ENCODE data around the gene FADS3. TPM values are rescaled to one million over a fixed set of nuclear protein-coding genes. Genes with fewer than 3 reads are reported as not detected.

The FADS3 gene
- total RNA-seq, 1 experiment from 2014 or later, result 22.6 TPM

- DNase-seq (ENCODE audit: low read depth, low spot score), result no peak
- H3K36me3 ChIP-seq (ENCODE audit: control insufficient read depth, insufficient read depth, low read length), result no peaks in the 10 kb centered on the region
- H3K9me3 ChIP-seq (ENCODE audit: control insufficient read depth, insufficient read depth, low read depth, low read length), result no peaks in the 10 kb centered on the region
- intact Hi-C loops (cut with micrococcal nuclease; ENCODE audit: unreplicated experiment), result no loop called here
- CTCF ChIA-PET, result no interaction called here
- BruUV-seq (replicated peaks), result no TSS peak
- peak overlapping the region; percentile 81 to 82 for H3K4me3 ChIP-seq (ENCODE audit: low read depth in 2 of 2, low read length in 2 of 2)
- TF ChIP-seq REST (IDR thresholded peaks at IDR 0.05; ENCODE audit: insufficient read depth in 1 of 2, low read depth in 2 of 2, low read length in 1 of 2) (no peak), SIN3A (IDR thresholded peaks at IDR 0.05; ENCODE audit: borderline replicate concordance, insufficient read depth, low read depth, low read length) (no peak), CTCF (IDR thresholded peaks at IDR 0.05) (no peak), POLR2AphosphoS5 (IDR thresholded peaks at IDR 0.05; ENCODE audit: low read depth, low read length) (no peak), TCF7L2 (IDR thresholded peaks at IDR 0.05; ENCODE audit: low read depth, low read length) (no peak)
- H3K4me1 ChIP-seq (ENCODE audit: control insufficient read depth, insufficient read depth, low read length), result peaks cover 52% of the 10 kb centered on the region
- POLR2A ChIA-PET, result interaction anchor here (0.8 kb wide), 1 partner anchor 14 kb away, joined by 3 read pairs; no protein-coding TSS in a partner anchor
- no peak for ATAC-seq
- no peaks in the 10 kb centered on the region for H3K27me3 ChIP-seq (ENCODE audit: control insufficient read depth, insufficient read depth, low read length)
- in situ Hi-C loops (cut with HindIII; ENCODE audit: low pct_unique_long_range_greater_than_20kb, low sequenced_read_pairs), result no loop called here
- peak overlapping the region; percentile 92 for H3K27ac ChIP-seq (ENCODE audit: low read length)
These were observed 61.5 kb downstream of the FADS3 start for GRCh38 chr11:61829806-61830205.

GRCh38 chr11:61828629-61829407 lies 62.5 kb downstream of the FADS3 start:
- BruUV-seq (replicated peaks), result no TSS peak
- in situ Hi-C loops (cut with HindIII; ENCODE audit: low pct_unique_long_range_greater_than_20kb, low sequenced_read_pairs), result no loop called here
- Histone ChIP-seq H3K4me3 (ENCODE audit: low read depth in 2 of 2, low read length in 2 of 2) (peak overlapping the region; percentile 81 to 82), H3K27ac (ENCODE audit: low read length) (peak overlapping the region; percentile 92), H3K9me3 (ENCODE audit: control insufficient read depth, insufficient read depth, low read depth, low read length) (no peaks in the 10 kb centered on the region), H3K27me3 (ENCODE audit: control insufficient read depth, insufficient read depth, low read length) (no peaks in the 10 kb centered on the region), H3K4me1 (ENCODE audit: control insufficient read depth, insufficient read depth, low read length) (peaks cover 43% of the 10 kb centered on the region), H3K36me3 (ENCODE audit: control insufficient read depth, insufficient read depth, low read length) (no peaks in the 10 kb centered on the region)
- ChIA-PET POLR2A (interaction anchor here (1.8 kb wide), 1 partner anchor 14 kb away, joined by 10 read pairs; no protein-coding TSS in a partner anchor), CTCF (no interaction called here)
- ATAC-seq (peak; percentile 59), DNase-seq (ENCODE audit: low read depth, low spot score) (no peak)
- TF ChIP-seq CTCF (IDR thresholded peaks at IDR 0.05) (peak; percentile 75; the same call in 1 of the 2 replicates), REST (IDR thresholded peaks at IDR 0.05; ENCODE audit: insufficient read depth in 1 of 2, low read depth in 2 of 2, low read length in 1 of 2) (no peak)
- intact Hi-C loops (cut with micrococcal nuclease; ENCODE audit: unreplicated experiment), result no loop called here

All from Panc1 (cell line).